NOMO-1 treated with dmso at 0.1 percent for 144 hours (cell line): Measurements from ENCODE around the gene TMEM45A.

Experiments
- DNase-seq: peaks from one replicate; lab custom pipeline; 2025; ENCODE audit not compliant: unreplicated experiment; lab: John Stamatoyannopoulos, UW

The TMEM45A gene

DNA sequence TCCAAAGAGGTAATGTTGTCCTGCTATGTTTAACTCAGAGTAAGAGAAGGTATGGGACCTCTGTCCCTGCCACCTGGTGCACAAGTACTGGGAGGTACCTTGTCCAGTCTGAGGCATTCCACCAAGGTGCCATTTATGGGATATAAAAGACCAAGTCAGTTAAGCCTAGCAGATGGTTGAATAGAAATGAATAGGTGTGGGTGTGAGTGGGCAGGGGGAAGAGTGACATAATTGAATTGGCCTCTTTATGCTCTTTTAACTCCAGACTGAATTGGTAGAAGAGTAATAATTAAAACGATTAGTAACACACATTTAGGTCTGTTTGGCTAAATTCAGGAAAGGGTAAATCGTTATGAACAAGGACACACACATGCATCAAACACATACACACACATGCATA is 117.5 kb downstream of the TMEM45A start:
- no peak for DNase-seq

DNA sequence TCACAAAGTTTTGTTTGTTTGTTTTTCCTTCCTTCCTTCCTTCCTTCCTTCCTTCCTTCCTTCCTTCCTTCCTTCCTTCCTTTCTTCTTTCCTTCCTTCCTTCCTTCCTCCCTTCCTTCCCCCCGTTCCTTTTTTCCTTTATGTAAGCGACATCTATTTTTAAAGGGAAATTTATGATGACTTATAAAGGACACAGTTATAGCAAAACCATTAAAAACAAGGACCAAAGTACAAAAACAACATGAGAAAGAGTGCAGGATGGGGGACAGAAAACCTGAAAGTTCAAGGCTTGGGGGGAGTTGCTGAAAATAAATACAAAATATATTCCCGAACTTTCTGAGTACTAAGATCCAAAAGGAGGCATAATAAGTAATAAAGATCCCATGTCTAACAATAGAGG is 118.8 kb downstream of the TMEM45A start:
- no peak for DNase-seq

DNA sequence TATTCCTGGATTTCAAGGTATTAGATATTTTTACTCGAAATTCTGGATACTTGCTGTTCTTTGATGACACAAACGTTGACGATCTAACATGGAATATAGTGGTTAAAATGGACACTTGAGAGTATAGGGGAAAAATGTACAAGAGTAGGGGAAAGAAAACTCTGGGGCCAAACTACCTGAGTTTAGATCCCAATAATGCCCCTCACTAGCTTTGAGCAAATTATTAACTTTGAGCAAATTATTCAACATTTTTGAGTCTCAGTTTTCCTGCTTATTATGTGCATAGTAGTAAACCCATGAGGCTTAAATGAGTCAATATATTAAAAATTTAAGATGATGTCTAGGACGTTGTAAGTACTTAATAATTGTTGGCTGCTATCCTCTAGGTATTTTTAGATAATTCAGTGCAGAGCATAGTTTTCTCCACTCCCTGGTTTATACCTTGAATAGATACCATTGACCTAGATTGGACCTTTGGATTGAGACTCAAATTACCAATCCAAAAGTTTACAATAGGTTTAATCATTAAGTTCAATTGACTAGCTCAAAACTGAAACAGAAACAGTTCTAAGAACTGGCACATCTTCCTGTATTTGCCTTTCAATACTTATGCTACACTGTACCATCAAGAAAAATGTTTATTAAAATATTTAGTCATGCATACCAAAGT is 121.4 kb downstream of the TMEM45A start:
- DNase-seq: no peak

DNA sequence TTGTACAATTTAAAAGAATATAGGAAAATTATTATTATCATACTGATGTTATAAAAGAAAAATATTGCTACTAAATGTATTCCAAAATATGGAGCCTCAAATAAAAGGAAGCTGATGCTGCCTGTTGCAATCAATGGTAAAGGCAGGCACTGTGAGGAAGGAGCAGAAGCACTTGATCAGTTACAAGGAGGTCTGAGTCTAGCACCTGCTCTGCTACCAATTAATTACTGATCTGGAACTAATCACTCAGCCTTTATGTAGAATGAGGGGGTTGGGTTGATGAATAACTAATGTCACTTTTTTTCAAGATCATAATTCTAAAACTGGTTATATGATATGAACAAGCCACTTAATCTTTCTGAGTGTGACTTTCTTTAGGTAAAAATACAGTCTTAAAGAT is 122.5 kb downstream of the TMEM45A start:
- no peak for DNase-seq

DNA sequence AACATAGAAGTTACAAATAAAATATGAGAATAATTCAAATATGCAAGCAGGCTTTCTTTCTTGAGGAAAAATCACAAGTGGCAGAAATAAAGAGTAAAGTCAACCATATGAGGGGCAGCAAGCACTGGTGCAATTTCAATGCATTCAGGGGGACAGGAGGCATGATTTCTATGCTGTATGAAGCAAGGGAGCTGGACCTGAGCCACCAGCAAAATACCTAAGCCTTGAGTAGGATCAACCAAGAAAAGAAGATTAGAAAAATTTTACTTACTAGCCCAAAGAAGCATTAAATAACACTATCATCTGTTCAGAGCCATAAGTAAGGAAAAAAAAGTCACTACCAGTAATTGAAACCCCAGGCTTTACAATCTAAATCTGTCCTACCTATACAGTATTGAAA is 123.3 kb downstream of the TMEM45A start:
- DNase-seq: no peak

DNA sequence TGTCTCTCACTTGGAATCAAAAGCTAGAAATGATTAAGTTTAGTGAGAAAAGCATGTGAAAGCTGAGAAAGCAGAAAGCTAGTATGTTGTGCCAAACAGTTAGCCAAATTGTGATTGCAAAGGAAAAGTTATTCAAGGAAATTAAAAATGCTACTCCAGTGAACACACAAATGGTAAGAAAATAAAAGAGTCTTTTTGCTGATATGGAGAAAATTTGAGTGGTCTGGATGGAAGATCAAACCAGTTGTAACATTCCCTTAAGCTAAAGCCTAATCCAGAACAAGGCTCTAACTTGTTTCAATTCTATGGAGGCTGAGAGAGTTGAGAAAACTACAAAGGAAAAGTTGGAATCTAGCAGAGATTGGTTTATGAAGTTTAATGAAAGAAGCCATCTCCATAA is 128.8 kb downstream of the TMEM45A start:
- no peak for DNase-seq
